ENCODE measurements around the gene KAZN.

The KAZN gene

DNA sequence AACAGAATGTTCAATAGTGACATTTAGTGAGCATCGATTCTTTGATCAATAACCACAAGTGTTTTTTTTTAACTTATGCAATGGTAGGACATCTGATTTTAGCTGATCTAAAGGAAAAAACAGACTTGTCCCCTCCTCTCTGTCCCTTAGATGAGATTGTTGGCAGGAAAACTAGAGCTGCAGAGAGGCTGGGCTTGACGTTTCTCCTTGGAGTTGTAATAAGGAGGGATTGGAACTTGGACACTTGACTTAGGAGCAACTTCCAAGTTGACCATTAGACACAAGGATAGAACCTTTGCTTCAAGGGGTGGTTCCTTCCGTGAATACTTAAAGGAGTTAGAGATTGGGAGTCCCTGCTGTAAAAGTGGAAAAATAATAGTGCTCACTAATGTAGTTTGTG lies 49.9 kb downstream of the KAZN start:
- TF ChIP-seq, protein P1, sequence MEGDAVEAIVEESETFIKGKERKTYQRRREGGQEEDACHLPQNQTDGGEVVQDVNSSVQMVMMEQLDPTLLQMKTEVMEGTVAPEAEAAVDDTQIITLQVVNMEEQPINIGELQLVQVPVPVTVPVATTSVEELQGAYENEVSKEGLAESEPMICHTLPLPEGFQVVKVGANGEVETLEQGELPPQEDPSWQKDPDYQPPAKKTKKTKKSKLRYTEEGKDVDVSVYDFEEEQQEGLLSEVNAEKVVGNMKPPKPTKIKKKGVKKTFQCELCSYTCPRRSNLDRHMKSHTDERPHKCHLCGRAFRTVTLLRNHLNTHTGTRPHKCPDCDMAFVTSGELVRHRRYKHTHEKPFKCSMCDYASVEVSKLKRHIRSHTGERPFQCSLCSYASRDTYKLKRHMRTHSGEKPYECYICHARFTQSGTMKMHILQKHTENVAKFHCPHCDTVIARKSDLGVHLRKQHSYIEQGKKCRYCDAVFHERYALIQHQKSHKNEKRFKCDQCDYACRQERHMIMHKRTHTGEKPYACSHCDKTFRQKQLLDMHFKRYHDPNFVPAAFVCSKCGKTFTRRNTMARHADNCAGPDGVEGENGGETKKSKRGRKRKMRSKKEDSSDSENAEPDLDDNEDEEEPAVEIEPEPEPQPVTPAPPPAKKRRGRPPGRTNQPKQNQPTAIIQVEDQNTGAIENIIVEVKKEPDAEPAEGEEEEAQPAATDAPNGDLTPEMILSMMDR (IDR thresholded peaks at IDR 0.05; ENCODE audit: low read length, missing control alignments) = no peak
- no peak for DNase-seq (ENCODE audit: low read depth)

DNA sequence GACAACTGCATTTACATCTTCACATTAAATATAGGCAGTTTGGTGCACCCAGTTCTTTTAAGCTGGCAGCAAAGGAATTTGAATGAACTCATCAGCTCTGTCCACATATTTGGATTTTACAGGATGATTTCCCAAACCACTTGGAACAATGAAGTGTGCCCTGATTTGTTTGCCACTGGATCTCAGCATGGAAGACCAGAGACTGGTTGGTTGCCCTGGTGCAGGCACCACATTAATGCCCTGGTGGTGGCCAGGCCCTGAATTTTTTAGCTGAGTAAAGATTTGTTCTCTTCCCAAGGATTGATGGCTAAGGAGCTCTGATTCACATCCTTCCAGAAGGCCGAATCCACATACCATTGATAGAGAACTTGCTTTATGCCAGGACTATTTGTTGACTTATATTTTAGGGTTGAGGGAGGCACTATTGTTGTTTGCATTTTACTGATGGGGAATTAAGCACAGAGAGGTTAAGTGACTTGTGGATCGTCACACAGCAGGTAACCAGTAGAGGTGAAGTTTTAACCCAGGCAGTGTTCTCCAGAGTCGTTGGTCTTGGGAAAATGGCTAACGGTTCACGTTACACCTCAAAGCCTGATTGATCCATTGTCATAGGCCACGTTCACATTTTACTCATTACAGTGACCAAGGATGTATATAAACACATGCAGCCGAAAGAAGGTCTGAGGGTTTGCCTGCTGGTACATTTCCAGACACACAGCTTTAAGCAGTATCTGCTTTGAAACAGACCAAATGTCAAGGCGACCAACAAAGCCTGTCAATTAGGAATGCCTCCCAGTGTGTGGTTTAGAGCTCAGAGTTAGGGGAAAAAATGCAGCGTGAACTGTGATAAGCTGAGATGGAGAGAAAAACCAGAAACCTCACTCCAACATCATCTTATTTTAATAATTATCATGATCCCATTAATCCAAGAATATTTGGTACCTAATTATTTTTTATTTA lies 50.7 kb downstream of the KAZN start:
- no peak for DNase-seq (ENCODE audit: low read depth)
- no peak overlapping the region for H3K4me3 ChIP-seq (replicated peaks; ENCODE audit: low read depth, low read length)
- TF ChIP-seq, protein P1 (IDR thresholded peaks at IDR 0.05; ENCODE audit: low read length, missing control alignments) = no peak

More for the DNA sequence above, 49.9 kb downstream of the KAZN start:
- H3K4me3 ChIP-seq (replicated peaks; ENCODE audit: low read depth, low read length) = no peak overlapping the region

DNA sequence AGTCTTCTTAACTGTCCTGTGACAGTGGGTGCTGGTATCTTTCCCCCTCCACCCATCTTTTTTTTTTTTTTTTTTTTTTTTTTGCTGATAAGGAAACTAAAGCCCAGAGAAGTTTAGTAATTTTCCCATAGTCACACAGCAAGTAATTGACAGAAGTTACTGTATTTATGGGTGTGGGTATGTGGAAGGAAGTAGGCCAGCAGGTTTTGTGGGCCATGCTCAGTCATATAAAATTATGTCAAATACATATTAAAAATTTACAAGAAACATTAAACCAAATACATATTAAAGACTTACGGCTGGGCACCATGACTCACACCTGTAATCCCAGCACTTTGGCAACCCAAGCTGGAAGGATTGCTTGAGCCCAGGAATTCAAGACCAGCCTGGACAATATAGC lies 51.5 kb downstream of the KAZN start:
- no peak for DNase-seq (ENCODE audit: low read depth)
- TF ChIP-seq, protein P1 (IDR thresholded peaks at IDR 0.05; ENCODE audit: low read length, missing control alignments) = no peak
- H3K4me3 ChIP-seq (replicated peaks; ENCODE audit: low read depth, low read length) = no peak overlapping the region

DNA sequence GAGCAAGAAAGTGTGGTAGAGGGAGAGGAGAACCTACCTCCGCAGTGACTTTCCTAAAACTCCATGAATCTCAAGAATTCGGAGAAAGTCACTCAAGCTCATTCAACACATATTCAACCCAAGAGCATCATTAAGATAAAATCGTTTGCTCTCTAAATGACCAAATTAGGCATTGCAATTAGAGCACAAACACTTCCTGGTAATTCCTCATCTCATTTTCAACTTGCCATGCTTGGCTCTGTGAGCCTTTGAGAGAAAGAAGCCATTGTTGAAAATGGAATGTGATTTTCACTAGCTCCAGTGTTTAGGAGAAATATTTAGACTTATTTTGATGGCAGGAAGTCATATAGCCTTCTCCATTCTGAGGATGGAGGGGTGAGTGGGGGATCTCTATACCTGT lies 52.5 kb downstream of the KAZN start:
- TF ChIP-seq, protein P1 (IDR thresholded peaks at IDR 0.05; ENCODE audit: low read length, missing control alignments) = no peak
- no peak for DNase-seq (ENCODE audit: low read depth)
- H3K4me3 ChIP-seq (replicated peaks; ENCODE audit: low read depth, low read length) = no peak overlapping the region

DNA sequence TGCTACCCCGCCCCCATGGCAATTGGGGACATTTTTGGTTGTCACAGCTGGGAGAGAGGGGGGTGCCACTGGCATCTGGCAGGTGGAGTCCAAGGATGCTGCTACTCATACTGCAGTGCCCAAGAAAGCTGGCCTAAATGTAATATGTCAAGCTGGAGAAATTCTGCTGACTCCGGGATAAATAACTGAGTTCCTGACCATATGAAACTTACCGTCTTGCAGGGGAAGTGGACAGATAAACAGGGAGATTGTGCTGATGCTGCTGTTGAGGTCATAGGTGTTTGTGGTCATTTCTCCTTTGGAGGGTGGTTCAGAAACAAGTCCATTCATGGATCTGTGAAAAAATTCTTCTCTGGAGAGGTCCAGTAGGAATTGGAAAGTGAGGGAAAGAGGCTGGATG lies 54.4 kb downstream of the KAZN start:
- TF ChIP-seq, protein P1 (IDR thresholded peaks at IDR 0.05; ENCODE audit: low read length, missing control alignments) = no peak
- no peak for DNase-seq (ENCODE audit: low read depth)

DNA sequence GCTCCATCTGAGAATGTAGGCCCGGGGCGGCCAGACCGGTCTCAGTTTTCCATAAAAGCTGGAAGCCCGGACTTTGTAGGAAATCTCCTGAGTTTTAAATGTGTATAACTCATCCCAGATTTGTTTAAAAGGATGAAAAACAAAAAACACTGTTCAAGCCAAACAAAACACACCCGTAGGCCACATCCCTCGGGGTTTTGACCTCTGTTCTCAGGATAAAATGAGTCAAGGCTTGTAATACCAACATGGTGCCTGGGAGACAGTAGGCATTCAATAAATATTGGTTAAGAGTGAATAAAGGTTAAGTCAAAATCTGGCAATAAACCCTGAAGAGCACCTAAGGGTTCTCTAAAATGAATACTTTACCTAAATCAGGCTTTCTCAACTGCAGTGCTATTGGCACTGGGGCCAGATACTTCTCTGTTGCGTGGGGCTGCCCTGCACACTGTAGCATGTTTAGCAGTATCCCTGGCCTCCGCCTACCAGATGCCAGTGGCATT lies 55.0 kb downstream of the KAZN start:
- DNase-seq (ENCODE audit: low read depth) = no peak
- no peak overlapping the region for H3K4me3 ChIP-seq (replicated peaks; ENCODE audit: low read depth, low read length)
- TF ChIP-seq, protein P1 (IDR thresholded peaks at IDR 0.05; ENCODE audit: low read length, missing control alignments) = no peak

More for the DNA sequence above, 54.4 kb downstream of the KAZN start:
- no peak overlapping the region for H3K4me3 ChIP-seq (replicated peaks; ENCODE audit: low read depth, low read length)

All from fibroblast of pulmonary artery (primary cell).